ENCODE results near the gene TRPV4.

Gene TRPV4

DNA sequence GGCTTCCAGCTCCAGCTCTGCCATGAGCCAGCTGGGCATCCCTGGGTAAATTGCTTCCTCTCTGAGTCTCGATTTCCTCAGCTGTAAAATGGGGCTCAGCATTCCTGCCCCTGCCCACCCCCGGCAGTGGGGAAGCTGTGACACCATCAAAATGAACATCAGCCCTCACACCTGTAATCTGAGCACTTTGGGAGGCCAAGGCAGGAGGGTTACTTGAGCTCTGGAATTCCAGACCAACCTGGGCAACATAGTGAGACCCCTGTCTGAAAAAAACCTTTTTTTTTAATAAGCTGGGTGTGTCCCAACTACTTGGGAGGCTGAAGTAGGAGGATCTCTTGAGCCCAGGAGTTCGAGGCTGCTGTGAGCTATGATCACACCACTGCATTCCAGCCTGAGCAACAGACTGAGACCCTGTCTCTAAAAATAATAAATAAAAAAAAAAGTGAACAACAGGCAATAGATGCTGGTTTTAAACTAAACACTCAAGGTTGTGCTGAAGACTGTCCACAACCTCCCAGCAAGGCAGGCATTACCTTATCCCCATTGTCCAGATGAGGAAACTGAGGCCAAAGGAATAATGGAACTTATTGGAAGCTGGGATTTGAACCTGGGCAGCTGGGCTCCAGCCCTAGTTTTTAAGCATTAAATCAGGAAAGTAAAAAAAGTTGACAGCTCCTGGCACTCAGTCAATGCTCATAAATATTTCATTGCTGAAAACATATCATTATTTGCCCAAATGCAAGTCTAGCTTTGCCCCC, 4.3 kb downstream of the TRPV4 start:
- DNase-seq (ENCODE audit: low read depth in 2 of 2), result no peak

DNA sequence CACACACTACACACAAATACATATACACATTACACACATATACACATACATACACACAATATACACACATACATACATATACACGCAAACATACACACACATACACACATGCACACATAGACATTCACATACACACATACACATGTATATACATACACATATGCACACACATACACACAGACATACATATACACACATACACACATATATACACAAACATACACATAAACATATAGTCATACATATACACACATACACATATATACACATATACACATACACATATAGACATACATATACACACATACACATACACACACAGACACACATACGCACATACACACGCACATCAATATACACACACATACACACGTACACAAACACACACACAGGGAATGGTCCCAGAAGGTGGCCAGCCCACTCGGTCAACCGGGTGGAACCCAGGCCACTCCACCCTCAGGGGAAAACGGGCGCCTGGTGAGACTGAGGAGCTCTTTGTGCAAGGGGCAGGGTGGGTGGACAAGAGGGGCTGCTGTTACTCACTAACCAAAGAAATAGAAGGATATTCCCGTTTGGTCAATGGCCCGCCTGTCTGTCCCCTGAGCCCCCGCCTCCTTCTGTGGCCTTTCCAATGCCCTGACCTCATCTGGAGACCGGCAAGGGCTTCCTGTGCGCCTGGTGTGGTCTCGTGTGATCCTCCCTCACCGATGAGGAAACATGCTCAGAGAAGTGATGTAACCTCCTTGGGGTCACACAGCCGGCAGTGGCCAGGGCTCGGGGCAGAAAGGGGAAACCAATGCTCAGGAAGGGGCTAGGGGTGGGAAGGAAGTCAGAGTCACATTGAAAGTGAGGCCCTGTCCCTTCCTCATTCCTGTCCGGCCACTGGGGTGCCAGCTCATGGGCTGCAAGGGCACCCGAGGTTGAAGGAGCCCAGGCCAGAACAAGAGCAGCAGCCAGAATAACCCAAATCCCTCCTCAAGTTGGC, 5.3 kb downstream of the TRPV4 start:
- no peak for DNase-seq (ENCODE audit: low read depth in 2 of 2)

DNA sequence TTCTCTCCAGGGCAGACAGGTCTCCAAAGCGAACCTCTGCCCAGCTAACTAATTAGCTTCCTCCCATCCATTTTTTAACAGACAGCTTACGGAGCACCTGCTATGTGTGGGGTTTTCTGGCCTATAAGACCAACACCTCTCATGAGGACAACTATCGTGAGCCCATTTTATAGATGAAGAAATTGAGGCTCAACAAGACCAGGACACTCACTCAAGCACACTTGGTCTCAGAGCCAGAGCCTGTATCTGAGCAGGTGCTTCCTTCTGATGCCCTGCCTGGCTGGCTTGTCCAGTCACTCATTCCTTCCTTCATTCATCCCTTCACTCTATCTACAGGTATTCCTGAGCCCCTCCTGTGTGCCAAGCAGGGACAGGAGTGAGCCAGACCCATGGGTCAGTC, 6.1 kb downstream of the TRPV4 start:
- no peak for DNase-seq (ENCODE audit: low read depth in 2 of 2)

DNA sequence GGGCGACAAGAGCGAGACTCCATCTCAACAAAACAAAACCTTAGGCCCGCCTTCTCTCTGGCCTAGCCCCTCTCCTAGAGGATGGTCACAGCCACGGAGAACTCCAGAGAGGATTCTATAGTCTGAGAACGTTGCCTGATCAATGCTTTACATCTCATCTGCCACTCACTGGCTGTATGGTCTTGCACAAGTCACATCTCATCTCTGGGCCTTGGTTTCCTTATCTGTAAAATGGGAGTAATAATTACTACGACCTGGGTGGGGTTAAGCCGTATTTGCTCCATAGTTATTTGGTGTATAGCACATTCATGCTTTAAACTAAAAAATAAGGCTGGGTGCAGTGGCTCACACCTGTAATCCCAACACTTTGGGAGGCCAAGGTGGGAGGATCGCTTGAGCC, 8.5 kb downstream of the TRPV4 start:
- no peak for DNase-seq (ENCODE audit: low read depth in 2 of 2)

DNA sequence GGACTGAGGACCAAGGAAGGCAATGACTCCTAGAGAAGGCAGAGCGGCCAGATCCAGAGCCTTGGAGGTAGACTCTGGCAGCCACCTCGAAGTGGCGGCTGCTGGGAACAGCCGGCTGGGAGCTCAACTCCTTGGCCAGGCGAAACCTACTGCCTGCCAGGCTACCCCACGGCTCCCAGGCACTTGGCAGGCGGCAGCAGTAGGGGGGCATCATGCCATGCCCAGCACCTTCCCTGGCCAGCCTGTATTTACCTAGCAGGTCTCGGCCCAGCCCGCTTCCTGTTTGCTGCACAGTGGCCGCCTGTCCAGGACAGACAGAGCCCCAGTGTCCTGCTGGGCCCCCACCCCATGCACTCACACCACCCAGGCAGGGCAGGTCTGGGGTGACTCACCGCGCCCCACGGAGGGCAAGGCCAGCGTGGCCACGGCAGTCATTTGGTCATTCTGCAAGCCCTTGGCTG, 10.2 kb downstream of the TRPV4 start:
- no peak for DNase-seq (ENCODE audit: low read depth in 2 of 2)

DNA sequence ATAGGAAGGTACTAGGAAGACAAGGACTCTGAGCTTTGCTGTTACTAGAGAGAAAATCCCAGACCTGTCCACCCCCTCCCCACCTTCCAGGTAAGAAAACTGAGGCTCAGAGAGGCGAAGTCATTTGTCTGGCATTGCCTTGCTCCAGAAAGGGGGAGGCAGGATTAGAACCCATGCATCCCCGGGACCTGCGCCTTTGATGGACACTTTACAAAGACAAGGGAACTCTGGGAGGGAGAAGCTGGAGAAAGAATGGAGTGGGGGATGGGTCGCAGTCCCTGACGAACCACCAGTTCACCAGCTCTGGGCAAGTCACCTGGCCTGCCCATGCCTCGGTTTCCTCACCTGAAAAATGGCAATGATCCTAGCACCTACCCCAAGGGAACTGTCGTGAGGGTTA, 10.8 kb downstream of the TRPV4 start:
- no peak for DNase-seq (ENCODE audit: low read depth in 2 of 2)

DNA sequence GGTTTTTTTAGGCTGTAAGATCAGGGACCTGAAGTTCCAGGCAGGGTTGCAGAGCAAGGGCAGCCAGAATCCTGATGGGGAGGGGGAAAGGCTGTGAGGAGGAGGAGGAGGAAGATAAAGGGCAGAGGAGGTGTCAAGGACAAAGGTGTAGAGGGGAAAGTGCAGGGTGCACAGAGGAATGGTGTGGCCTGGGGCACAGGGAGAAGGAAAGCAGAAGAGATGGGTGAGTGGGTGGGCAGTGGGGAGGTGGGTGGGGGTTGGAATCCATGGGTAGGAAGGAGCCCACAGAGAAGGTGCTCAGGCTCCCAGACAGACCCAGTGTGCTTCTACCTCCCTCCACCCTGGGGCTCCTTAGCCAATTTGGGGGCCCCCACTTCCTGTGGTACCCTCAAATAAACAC, 11.2 kb downstream of the TRPV4 start:
- no peak for DNase-seq (ENCODE audit: low read depth in 2 of 2)

DNA sequence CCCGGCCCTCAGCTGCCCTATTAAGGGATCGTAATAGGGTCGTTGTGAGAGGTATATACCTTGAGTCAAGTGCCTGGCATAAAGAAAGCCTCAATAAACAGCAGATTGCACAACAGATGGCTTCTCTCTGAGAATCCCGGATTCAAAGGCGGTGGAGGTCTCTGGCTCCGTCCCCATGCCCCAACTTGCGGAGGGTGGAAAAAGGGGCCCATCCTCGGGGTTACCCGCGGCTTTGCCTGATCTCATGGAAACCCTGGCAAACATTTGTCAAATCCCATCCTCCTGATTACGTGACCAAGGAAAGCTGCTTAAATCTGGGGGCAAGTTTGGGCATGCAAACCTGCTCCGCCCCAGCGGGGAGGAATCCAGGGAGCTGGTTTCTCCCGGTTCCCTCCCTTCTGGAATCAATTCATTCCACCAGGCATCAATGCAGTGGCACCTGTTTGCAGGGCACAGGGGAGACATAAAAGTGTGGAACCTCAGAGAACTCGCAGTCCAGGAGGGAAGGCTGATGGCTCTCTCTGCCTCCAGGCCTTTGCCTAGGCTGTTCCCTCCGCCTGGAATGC, 12.3 kb downstream of the TRPV4 start:
- no peak for DNase-seq (ENCODE audit: low read depth in 2 of 2)

DNA sequence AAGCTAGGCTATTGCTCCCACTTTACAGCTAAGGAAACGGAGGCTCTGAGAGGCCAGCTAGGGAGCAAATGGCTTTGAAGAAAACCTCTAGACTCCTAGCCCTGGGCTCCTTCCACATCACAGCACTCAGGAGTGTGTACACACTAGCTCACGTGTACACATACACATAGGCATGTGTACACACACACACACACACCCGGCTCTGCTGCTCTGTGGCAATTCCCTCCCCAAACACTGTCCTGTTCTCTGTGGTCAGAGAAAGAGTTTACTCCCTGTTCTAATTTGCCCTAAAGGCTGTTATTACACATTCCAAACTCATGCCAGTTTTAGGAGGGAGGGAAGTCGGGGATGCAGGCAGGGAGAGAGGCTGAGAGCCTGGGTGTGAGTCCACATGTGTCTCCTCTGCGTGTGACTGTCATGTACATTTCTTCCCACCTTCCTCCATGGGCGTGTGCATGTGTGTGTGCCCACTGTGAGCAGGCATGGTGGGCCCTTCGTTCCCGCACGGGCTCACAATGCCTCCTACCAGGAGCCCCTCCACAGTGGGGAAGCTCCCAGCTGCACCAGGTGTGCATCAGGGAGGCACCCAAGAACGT, 14.2 kb downstream of the TRPV4 start:
- no peak for DNase-seq (ENCODE audit: low read depth in 2 of 2)

DNA sequence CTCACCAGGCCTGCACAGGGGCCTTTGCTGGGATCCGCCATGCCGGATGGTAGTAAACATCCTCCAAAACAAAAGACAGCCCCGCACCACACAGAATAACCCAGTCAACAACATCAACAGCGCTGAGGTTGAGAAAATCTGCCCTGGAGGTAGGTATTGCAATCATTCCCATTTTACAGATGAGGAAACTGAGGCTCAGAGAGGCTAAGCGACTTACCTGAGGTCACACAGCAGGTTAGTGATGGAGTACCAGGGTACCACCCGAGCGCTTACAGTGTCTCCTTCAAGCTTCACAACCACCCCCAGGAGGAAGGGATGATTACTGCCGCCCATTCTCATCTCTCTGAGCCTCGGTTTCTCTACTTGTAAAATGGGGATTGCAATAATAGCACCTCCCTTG, 14.9 kb downstream of the TRPV4 start:
- DNase-seq (ENCODE audit: low read depth in 2 of 2), result no peak

DNA sequence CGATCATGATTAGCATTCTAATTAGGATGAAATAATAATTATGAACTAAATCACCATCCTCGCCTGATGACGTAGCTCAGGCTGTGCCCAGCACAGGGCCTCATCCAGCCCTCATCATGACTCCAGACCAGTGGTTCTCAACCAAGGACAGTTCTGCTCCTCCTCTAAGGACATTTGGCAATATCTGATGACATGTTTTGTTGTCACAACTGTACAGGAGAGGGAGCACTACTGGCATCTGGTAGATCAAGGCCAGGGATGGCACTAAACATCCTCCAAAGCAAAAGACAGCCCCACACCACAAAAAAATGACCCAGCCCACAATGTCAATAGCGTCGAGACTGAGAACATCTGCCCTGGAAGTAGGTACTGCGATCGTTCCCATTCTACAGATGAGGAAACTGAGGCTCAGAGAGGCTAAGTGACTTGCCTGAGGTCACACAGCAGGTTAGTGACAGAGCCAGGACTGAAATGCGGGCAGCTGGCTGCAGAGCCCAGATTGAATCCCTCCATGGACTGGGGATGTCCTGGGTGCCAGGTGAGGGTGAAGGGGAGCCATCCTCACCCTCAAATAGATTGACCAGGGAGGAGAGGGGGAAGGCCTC, 15.5 kb downstream of the TRPV4 start:
- no peak for DNase-seq (ENCODE audit: low read depth in 2 of 2)

DNA sequence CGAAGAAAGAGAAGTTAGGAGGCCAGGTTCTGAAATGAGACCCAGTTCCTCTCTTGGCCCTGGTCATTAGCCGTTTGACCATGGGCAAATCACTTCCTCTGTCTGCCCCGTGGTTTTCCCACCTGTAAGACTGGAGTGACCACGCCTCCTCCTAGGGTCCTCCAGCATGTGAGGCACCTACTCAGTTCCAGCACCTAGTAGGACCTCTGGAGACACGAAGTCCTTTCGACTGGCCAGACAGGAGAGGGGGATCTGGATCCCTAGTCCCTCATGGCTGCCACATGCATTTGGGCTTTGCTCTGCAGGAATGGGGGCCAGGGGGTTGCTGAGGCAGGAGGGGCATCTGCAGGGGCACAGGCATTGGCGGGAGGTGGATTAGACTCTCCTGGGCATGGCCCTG, 16.3 kb downstream of the TRPV4 start:
- DNase-seq (ENCODE audit: low read depth in 2 of 2), result no peak

DNA sequence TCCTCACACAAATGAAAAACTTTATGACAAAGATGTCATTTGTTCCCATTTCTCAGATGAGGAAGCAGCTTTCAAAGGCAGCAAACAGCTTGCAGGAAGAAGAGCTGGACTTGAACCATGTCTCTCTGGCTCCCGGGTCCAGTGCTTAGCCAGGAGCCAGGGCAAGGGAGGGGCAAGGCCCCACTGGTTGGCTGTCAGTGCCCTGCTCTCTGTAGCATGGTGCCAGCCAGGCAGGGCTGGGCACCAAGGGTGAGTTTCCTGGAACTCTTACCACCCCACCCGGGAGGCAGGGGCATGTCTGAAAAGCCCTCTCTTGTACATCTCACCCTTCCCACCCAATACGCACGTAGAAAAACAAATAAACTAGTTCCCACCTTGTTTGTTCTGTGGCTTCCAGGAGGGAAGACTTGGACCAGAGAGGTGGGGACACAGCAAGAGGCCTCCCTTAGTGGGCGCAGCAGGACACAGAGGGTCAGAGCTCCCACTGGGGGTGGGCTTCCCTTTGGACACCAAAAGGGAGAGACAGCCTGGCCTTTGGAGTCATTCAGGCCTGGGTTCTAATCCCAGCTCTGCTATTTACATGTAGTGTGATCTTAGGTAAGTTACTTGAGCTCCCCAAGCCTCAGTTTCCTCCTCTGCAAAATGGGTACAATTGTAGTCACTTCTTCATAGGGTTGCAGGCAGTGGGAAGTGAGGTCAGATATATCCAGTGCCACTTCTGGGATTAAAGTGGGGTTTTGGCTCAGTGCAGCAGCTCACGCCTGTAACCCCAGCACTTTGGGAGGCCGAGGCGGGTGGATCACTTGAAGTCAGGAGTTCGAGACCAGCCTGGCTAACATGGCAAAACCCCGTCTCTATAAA, 17.2 kb downstream of the TRPV4 start:
- no peak for DNase-seq (ENCODE audit: low read depth in 2 of 2)

DNA sequence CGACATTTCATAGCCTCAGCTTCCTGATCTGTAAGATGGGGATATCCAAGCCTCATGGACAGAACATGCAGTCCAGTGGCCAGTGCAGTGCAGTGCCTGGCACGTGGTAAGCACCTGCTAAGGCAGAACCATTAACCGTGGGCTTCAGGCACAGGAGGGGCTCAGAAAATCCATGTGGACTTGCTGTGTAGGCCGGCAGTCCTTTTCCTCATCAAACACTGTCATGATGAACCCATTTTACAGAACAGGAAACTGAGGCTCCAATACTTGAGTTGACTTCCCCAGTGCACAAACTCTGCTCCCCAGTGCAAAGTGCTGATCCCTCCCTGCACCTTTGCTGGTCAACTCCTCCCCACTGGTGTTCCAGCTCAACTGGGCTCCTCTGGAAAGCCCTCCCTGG, 18.0 kb downstream of the TRPV4 start:
- DNase-seq (ENCODE audit: low read depth in 2 of 2), result no peak

DNA sequence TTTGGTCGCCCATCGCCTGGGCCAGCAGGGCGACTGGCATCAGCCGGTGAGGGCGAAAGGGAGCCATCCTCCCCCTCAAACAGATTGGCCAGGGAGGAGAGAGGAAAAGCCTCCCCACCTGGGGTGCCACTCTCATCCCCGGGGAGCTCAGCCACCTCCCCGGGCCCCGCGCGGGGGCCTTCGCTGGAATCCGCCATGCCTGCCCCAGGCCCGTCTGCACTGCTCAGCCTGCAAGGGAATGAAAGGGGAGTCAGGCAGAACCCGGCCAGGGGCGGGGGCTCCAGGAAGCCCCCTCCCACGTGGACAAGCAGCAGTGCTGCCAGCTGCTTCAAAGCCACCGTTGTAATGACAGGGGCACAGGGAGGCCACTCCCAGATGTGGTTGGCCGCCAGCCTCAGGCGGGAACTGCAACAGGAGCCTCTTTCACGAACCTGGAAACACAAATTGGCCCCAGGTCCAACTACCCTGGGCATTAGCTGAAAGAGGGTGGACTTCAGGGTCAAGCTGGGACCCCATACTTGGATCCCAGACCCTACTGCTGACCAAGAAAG, 18.5 kb downstream of the TRPV4 start:
- no peak for DNase-seq (ENCODE audit: low read depth in 2 of 2)

DNA sequence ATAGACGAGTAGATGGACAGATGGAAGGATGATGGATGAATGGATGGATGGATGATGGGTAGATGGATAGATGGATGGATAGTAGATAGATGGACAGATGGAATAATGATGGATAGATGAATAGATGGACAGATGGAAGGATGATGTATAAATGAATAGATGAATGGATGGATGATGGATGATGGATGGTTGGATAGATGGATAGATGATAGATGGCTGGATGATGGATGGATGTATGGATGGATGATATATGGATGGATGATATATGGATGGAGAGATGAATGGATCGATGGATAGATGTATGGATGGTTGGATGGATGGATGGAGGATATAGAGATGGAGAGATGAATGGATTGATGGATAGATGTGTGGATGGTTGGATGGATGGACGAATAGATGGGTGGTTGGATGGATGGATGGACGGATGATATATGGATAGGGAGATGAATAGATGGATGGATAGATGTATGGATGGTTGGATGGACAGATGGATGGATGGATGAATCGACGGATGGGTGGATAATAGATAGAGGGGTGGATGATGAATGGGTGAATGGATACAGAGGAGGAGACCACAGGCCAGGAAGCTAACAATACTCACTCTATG, 19.3 kb downstream of the TRPV4 start:
- DNase-seq (ENCODE audit: low read depth in 2 of 2), result no peak

DNA sequence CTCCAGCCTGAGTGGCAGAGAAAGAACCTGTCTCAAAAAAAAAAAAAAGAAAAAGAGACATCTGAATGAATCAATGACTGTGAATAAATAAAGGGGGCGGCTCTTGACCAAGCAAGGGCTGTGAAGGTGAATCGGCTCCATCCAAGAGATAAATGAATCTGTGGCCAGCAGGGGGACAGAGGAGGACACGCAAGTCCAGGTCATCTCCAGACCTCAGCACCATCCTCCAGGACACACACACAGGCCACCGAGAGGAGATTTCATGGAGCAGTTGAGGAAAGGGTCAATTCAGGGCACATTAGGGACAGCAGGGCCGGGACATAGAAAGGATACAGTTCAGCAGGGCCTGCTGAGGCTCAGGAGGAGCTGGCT, 21.6 kb downstream of the TRPV4 start:
- DNase-seq (ENCODE audit: low read depth in 2 of 2), result no peak

DNA sequence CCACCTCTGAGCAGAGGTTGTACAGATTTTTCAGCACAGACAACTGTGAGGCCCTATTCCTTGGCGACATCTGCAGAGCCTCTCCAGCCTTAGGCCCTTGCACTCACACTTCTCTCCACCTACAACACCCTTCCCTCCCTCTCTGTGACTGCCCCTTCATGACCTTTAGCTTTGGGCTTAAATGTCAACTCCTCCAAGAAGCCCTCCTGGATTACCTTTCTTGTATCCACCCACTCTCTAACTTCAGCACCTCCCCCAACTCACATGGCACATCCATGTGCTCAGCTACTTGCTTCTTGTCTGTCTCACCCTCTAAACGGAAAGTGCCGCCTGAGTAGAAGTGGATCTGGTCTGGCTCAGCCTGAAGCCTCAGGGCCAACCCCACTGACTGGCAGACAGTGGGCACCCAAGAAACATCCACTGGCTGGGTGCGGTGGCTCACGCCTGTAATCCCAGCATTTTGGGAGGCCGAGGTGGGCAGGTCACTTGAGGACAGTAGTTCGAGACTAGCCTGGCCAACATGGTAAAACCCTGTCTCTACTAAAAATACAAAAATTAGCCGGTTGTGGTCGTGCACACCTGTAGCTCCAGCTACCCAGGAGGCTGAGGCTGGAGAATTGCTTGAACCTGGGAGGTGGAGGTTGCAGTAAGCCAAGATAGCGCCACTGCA, 22.1 kb downstream of the TRPV4 start:
- no peak for DNase-seq (ENCODE audit: low read depth in 2 of 2)

DNA sequence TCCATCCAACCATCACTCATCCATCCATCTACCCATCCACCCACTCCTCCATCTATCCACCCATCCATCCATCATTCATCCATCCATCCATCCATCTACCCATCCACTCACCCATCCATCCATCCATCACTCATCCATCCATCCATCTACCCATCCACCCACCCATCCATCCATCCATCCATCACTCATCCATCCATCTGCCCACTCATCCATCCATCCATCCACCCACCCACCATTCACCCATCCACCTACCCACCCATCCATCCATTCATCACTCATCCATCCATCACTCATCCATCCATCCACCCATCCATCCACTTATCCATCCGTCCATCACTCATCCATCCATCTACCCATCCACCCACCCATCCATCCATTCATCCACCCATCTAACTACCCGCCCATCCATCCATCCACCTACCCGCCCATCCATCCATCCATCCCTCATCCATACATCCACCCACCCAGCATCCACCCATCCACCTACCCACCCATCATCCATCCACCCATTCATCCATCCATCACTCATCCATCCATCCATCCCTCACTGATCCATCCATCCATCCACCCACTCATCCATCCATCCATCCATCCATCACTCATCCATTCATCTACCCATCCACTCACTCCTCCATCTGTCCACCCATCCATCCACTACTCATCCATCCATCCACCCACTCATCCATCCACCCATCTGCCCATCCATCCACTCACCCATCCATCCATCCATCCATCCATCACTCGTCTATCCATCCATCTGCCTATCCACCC, 24.1 kb downstream of the TRPV4 start:
- no peak for DNase-seq (ENCODE audit: low read depth in 2 of 2)
